Activated T-cell treated with anti-CD3 and anti-CD28 coated beads, Interleukin-2, amount 50 U/mL, for 4 hours (primary cell): ENCODE data around the gene TMEM247. TPM values are rescaled to one million over a fixed set of nuclear protein-coding genes. Genes with fewer than 3 reads are reported as not detected.
A peak's percentile ranks its signal among the peaks of the same experiment; 100 is the strongest.

ENCODE experiments used
- ATAC-seq, 2 donors: fragments of 200-7000 bp; cut with Tn5 transposase; one replicate each; pipeline ENCODE4 v1.10.0; 2021
- DNase-seq: peaks from one replicate; pipeline ENCODE4 v3.0.0-alpha.2; 2020
- H3K27me3 Mint-ChIP-seq: one replicate; pipeline ENCODE4 v1.8.0; 2021; ENCODE audit warnings: low read depth, mixed read lengths
- H3K36me3 Mint-ChIP-seq: one replicate; pipeline ENCODE4 v1.8.0; 2022; ENCODE audit warnings: mixed read lengths; ENCODE audit not compliant: insufficient read depth
- H3K4me1 Mint-ChIP-seq: one replicate; pipeline ENCODE4 v1.8.0; 2021; ENCODE audit warnings: low read depth, mixed read lengths
- H3K4me3 Mint-ChIP-seq: one replicate; pipeline ENCODE4 v1.8.0; 2021; ENCODE audit warnings: mild to moderate bottlenecking, moderate library complexity, mixed read lengths
- H3K9me3 Mint-ChIP-seq: one replicate; pipeline ENCODE4 v1.8.0; 2021; ENCODE audit warnings: mixed read lengths
- total RNA-seq, 3 donors: library from RNA; stranded (reverse); gene quantifications; one replicate each; pipeline ENCODE4 v1.2.1, GENCODE V29; 2021

TMEM247 gene
- not detected for total RNA-seq

GRCh38 chr2:46479265-46479664, at the start of gene TMEM247:
TMEM247 (plus strand) TSS chr2:46479565.
- peaks cover under 1% of the 10 kb centered on the region for H3K27me3 Mint-ChIP-seq
- peaks cover 18% of the 10 kb centered on the region for H3K4me1 Mint-ChIP-seq
- H3K36me3 Mint-ChIP-seq, result peaks cover 6% of the 10 kb centered on the region
- DNase-seq (no peak), ATAC-seq (no peak)
- no peak within 1 kb of the TSS for H3K4me3 Mint-ChIP-seq
- peaks cover 17% of the 10 kb centered on the region for H3K9me3 Mint-ChIP-seq

GRCh38 chr2:46430413-46430812, 49.0 kb upstream of the TMEM247 start:
- no peak for ATAC-seq
- Mint-ChIP-seq H3K9me3 (no peaks in the 10 kb centered on the region), H3K27me3 (peaks cover 2% of the 10 kb centered on the region), H3K4me3 (no peak overlapping the region), H3K4me1 (peaks cover 37% of the 10 kb centered on the region), H3K36me3 (no peaks in the 10 kb centered on the region)
- DNase-seq, result no peak

GRCh38 chr2:46430992-46431391, 48.4 kb upstream of the TMEM247 start:
- H3K4me3 Mint-ChIP-seq, result no peak overlapping the region
- no peaks in the 10 kb centered on the region for H3K36me3 Mint-ChIP-seq
- no peak for ATAC-seq
- peaks cover 37% of the 10 kb centered on the region for H3K4me1 Mint-ChIP-seq
- no peaks in the 10 kb centered on the region for H3K9me3 Mint-ChIP-seq
- no peak for DNase-seq
- H3K27me3 Mint-ChIP-seq, result peaks cover 2% of the 10 kb centered on the region

GRCh38 chr2:46431481-46432235, 47.7 kb upstream of the TMEM247 start:
- Mint-ChIP-seq H3K36me3 (no peaks in the 10 kb centered on the region), H3K4me3 (no peak overlapping the region), H3K9me3 (no peaks in the 10 kb centered on the region), H3K27me3 (peaks cover 2% of the 10 kb centered on the region), H3K4me1 (peaks cover 42% of the 10 kb centered on the region)
- ATAC-seq, result no peak
- no peak for DNase-seq

GRCh38 chr2:46434851-46435273, 44.5 kb upstream of the TMEM247 start:
- Mint-ChIP-seq H3K9me3 (no peaks in the 10 kb centered on the region), H3K4me3 (no peak overlapping the region), H3K27me3 (peaks cover 2% of the 10 kb centered on the region), H3K4me1 (peaks cover 64% of the 10 kb centered on the region), H3K36me3 (no peaks in the 10 kb centered on the region)
- ATAC-seq (no peak), DNase-seq (no peak)

- ATAC-seq, result no peak
- no peak for DNase-seq
- peaks cover 68% of the 10 kb centered on the region for H3K4me1 Mint-ChIP-seq
- no peaks in the 10 kb centered on the region for H3K9me3 Mint-ChIP-seq
- no peak overlapping the region for H3K4me3 Mint-ChIP-seq
- H3K27me3 Mint-ChIP-seq, result peaks cover 2% of the 10 kb centered on the region
- no peaks in the 10 kb centered on the region for H3K36me3 Mint-ChIP-seq
Measured at GRCh38 chr2:46435353-46435752, 44.0 kb upstream of the TMEM247 start.

GRCh38 chr2:46435796-46436360, 43.5 kb upstream of the TMEM247 start:
- no peaks in the 10 kb centered on the region for H3K9me3 Mint-ChIP-seq
- ATAC-seq (no peak), DNase-seq (no peak)
- H3K36me3 Mint-ChIP-seq, result no peaks in the 10 kb centered on the region
- no peak overlapping the region for H3K4me3 Mint-ChIP-seq
- H3K4me1 Mint-ChIP-seq, result peaks cover 67% of the 10 kb centered on the region
- peaks cover 2% of the 10 kb centered on the region for H3K27me3 Mint-ChIP-seq

- no peak for ATAC-seq
- H3K9me3 Mint-ChIP-seq, result no peaks in the 10 kb centered on the region
- no peak overlapping the region for H3K4me3 Mint-ChIP-seq
- peaks cover 60% of the 10 kb centered on the region for H3K4me1 Mint-ChIP-seq
- no peak for DNase-seq
- H3K36me3 Mint-ChIP-seq, result no peaks in the 10 kb centered on the region
- H3K27me3 Mint-ChIP-seq, result peaks cover 2% of the 10 kb centered on the region
Measured at GRCh38 chr2:46436800-46437199, 42.6 kb upstream of the TMEM247 start.

- Mint-ChIP-seq H3K4me1 (peaks cover 47% of the 10 kb centered on the region), H3K4me3 (no peak overlapping the region)
- ATAC-seq, result no peak
Measured at GRCh38 chr2:46438102-46438501, 41.3 kb upstream of the TMEM247 start.

GRCh38 chr2:46438794-46439193, 40.6 kb upstream of the TMEM247 start:
- H3K9me3 Mint-ChIP-seq, result no peaks in the 10 kb centered on the region

More at GRCh38 chr2:46438102-46438501, 41.3 kb upstream of the TMEM247 start:
- no peak for DNase-seq
- H3K36me3 Mint-ChIP-seq, result no peaks in the 10 kb centered on the region
- peaks cover 2% of the 10 kb centered on the region for H3K27me3 Mint-ChIP-seq
- H3K9me3 Mint-ChIP-seq, result no peaks in the 10 kb centered on the region

GRCh38 chr2:46439582-46439981, 39.8 kb upstream of the TMEM247 start:
- peak; percentile 67 to 78 for ATAC-seq
- no peaks in the 10 kb centered on the region for H3K36me3 Mint-ChIP-seq
- no peaks in the 10 kb centered on the region for H3K9me3 Mint-ChIP-seq
- no peak for DNase-seq
- peaks cover 42% of the 10 kb centered on the region for H3K4me1 Mint-ChIP-seq
- peak overlapping the region; percentile 22 for H3K4me3 Mint-ChIP-seq
- no peaks in the 10 kb centered on the region for H3K27me3 Mint-ChIP-seq

More at GRCh38 chr2:46438794-46439193, 40.6 kb upstream of the TMEM247 start:
- DNase-seq (no peak), ATAC-seq (no peak)
- H3K27me3 Mint-ChIP-seq, result peaks cover 2% of the 10 kb centered on the region
- H3K36me3 Mint-ChIP-seq, result no peaks in the 10 kb centered on the region
- peaks cover 42% of the 10 kb centered on the region for H3K4me1 Mint-ChIP-seq
- H3K4me3 Mint-ChIP-seq, result no peak overlapping the region

- peaks cover 2% of the 10 kb centered on the region for H3K36me3 Mint-ChIP-seq
- DNase-seq (no peak), ATAC-seq (no peak)
- H3K9me3 Mint-ChIP-seq, result peaks cover 19% of the 10 kb centered on the region
- H3K4me1 Mint-ChIP-seq, result peaks cover 32% of the 10 kb centered on the region
- H3K4me3 Mint-ChIP-seq, result no peak overlapping the region
- H3K27me3 Mint-ChIP-seq, result peaks cover 3% of the 10 kb centered on the region
Measured at GRCh38 chr2:46441838-46442712, 37.3 kb upstream of the TMEM247 start.

GRCh38 chr2:46444732-46445131, 34.6 kb upstream of the TMEM247 start:
- Mint-ChIP-seq H3K9me3 (peaks cover 25% of the 10 kb centered on the region), H3K36me3 (peaks cover 2% of the 10 kb centered on the region), H3K4me3 (no peak overlapping the region), H3K4me1 (peaks cover 12% of the 10 kb centered on the region), H3K27me3 (peaks cover 9% of the 10 kb centered on the region)
- no peak for ATAC-seq
- no peak for DNase-seq

- H3K4me3 Mint-ChIP-seq, result no peak overlapping the region
- peaks cover 25% of the 10 kb centered on the region for H3K9me3 Mint-ChIP-seq
- DNase-seq, result no peak
- peaks cover 4% of the 10 kb centered on the region for H3K4me1 Mint-ChIP-seq
- peaks cover 9% of the 10 kb centered on the region for H3K27me3 Mint-ChIP-seq
- peaks cover 2% of the 10 kb centered on the region for H3K36me3 Mint-ChIP-seq
- ATAC-seq, result no peak
Measured at GRCh38 chr2:46445556-46445955, 33.8 kb upstream of the TMEM247 start.
